ENCODE results near the gene GAB3. TPM values are rescaled to one million over a fixed set of nuclear protein-coding genes. Genes with fewer than 3 reads are reported as not detected.

The GAB3 gene
- polyA plus RNA-seq, 1 donor (not counting 4 experiments of a cell fraction or from before 2014, with no cell fraction given), result 0.18 TPM

GRCh38 chrX:154797006-154797405 is 46.1 kb upstream of the GAB3 start:
- Histone ChIP-seq H4K20me1 (ENCODE audit: control insufficient read depth, extremely low read depth, insufficient read depth, low read length) (no peaks in the 10 kb centered on the region), H3K9me3 (ENCODE audit: control insufficient read depth, low read depth, low read length) (no peaks in the 10 kb centered on the region), H3K36me3 (ENCODE audit: control insufficient read depth in 2 of 2, extremely low read depth in 1 of 2, insufficient read depth in 2 of 2, low read length in 2 of 2) (no peaks in the 10 kb centered on the region), H3K4me3 (ENCODE audit: control insufficient read depth in 2 of 3, extremely low read depth in 1 of 3, insufficient read depth in 2 of 3, low read depth in 1 of 3, low read length in 3 of 3) (no peak overlapping the region), H3K27ac (ENCODE audit: control insufficient read depth, insufficient read depth, low read length) (no peak overlapping the region), H3K79me2 (ENCODE audit: control insufficient read depth, insufficient read depth, low read length) (no peaks in the 10 kb centered on the region), H3K27me3 (ENCODE audit: control insufficient read depth, extremely low read depth, insufficient read depth, low read length) (no peaks in the 10 kb centered on the region), H3K9ac (ENCODE audit: control insufficient read depth, extremely low read depth, insufficient read depth, low read length) (no peak overlapping the region), H2AFZ (ENCODE audit: control insufficient read depth, low read length) (no peak overlapping the region), H3K9me1 (ENCODE audit: control insufficient read depth, extremely low read depth, insufficient read depth, low read length) (no peaks in the 10 kb centered on the region), H3K4me1 (ENCODE audit: control insufficient read depth, extremely low read depth, insufficient read depth, low read length) (no peaks in the 10 kb centered on the region), H3K4me2 (ENCODE audit: control insufficient read depth, extremely low read depth, insufficient read depth, low read depth, low read length) (no peak overlapping the region)
- FAIRE-seq (no peak), DNase-seq (ENCODE audit: low read depth, low spot score) (no peak)
- TF ChIP-seq CTCF (optimal IDR thresholded peaks at IDR 0.05 in 1 of 3, IDR thresholded peaks at IDR 0.05 in 1 of 3, conservative IDR thresholded peaks at IDR 0.05 in 1 of 3; ENCODE audit: extremely low read depth in 1 of 3, insufficient read depth in 2 of 3, low read length in 3 of 3) (no peak), EZH2 (IDR thresholded peaks at IDR 0.05; ENCODE audit: low read length) (no peak)
- dilution Hi-C loops (cut with MboI; ENCODE audit: extremely low pct_ligation_motif_present, low sequenced_read_pairs), result no loop called here

GRCh38 chrX:154795016-154795415 is 44.1 kb upstream of the GAB3 start:
- no peak for FAIRE-seq
- no peaks in the 10 kb centered on the region for H3K9me3 ChIP-seq (ENCODE audit: control insufficient read depth, low read depth, low read length)
- H3K4me1 ChIP-seq (ENCODE audit: control insufficient read depth, extremely low read depth, insufficient read depth, low read length), result no peaks in the 10 kb centered on the region
- no peak overlapping the region for H2AFZ ChIP-seq (ENCODE audit: control insufficient read depth, low read length)
- no peaks in the 10 kb centered on the region for H3K9me1 ChIP-seq (ENCODE audit: control insufficient read depth, extremely low read depth, insufficient read depth, low read length)
- H3K27me3 ChIP-seq (ENCODE audit: control insufficient read depth, extremely low read depth, insufficient read depth, low read length), result no peaks in the 10 kb centered on the region
- dilution Hi-C loops (cut with MboI; ENCODE audit: extremely low pct_ligation_motif_present, low sequenced_read_pairs), result no loop called here
- no peak overlapping the region for H3K4me2 ChIP-seq (ENCODE audit: control insufficient read depth, extremely low read depth, insufficient read depth, low read depth, low read length)
- no peaks in the 10 kb centered on the region for H3K36me3 ChIP-seq (ENCODE audit: control insufficient read depth in 2 of 2, extremely low read depth in 1 of 2, insufficient read depth in 2 of 2, low read length in 2 of 2)
- H3K9ac ChIP-seq (ENCODE audit: control insufficient read depth, extremely low read depth, insufficient read depth, low read length), result no peak overlapping the region
- no peak for TF ChIP-seq EZH2 (IDR thresholded peaks at IDR 0.05; ENCODE audit: low read length)
- TF ChIP-seq CTCF (optimal IDR thresholded peaks at IDR 0.05 in 1 of 3, IDR thresholded peaks at IDR 0.05 in 1 of 3, conservative IDR thresholded peaks at IDR 0.05 in 1 of 3; ENCODE audit: extremely low read depth in 1 of 3, insufficient read depth in 2 of 3, low read length in 3 of 3), result no peak
- no peaks in the 10 kb centered on the region for H3K79me2 ChIP-seq (ENCODE audit: control insufficient read depth, insufficient read depth, low read length)
- H4K20me1 ChIP-seq (ENCODE audit: control insufficient read depth, extremely low read depth, insufficient read depth, low read length), result no peaks in the 10 kb centered on the region
- no peak overlapping the region for H3K27ac ChIP-seq (ENCODE audit: control insufficient read depth, insufficient read depth, low read length)
- H3K4me3 ChIP-seq (ENCODE audit: control insufficient read depth in 2 of 3, extremely low read depth in 1 of 3, insufficient read depth in 2 of 3, low read depth in 1 of 3, low read length in 3 of 3), result no peak overlapping the region
- DNase-seq (ENCODE audit: low read depth, low spot score), result no peak

Data from keratinocyte (primary cell).